ENCODE measurements around the gene TIAM1.

DNA sequence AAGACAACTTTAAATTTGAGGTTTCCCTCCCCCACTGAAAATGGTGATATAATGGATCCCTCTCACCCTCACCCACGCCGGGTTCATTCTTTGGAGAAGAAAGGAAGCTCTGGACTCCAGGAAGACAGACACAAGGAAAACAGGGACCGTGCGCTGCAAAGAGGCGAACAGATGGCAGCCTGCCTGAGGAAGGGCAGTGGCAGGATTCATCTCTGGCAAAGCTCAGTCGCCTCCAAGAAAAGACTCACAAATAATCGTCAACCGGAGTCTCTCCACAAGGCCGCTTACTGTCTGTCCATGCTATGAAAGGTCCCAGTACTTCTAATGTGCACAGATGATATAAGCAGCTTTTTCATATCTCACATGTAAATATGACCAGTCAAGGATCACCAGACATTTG is 110.3 kb downstream of the TIAM1 start:
- TF ChIP-seq CTCF (IDR thresholded peaks at IDR 0.05; ENCODE audit: low read depth, low read length), result no peak
- TF ChIP-seq POLR2A (IDR thresholded peaks at IDR 0.05; ENCODE audit: extremely low read depth, insufficient read length), result no peak
